Body of pancreas (tissue), 4 donors: ENCODE data around the gene RAD54L.

ENCODE experiments used
- CTCF ChIP-seq, 7 experiments: fragments of 450-650 bp in 4 of 7; fragments of 200-600 bp in 3 of 7; sonication (generic) in 3 of 7; IDR thresholded peaks; one replicate each; pipeline ENCODE4 v1.5.1; 2016 to 2019; ENCODE audit warnings: antibody characterized with exemption in 7 of 7
- POLR2A ChIP-seq, 3 donors: fragments of 450-650 bp; IDR thresholded peaks; one replicate each; pipeline ENCODE4 v1.6.1; 2016; ENCODE audit warnings: antibody characterized with exemption in 3 of 3, mild to moderate bottlenecking in 2 of 3

- TF ChIP-seq CTCF (IDR thresholded peaks at IDR 0.05): peak in 3 of 7 experiments; percentile 17 to 26 (median 24)
- peak; percentile 54 to 86 (median 83) for TF ChIP-seq POLR2A (IDR thresholded peaks at IDR 0.05)
These were observed 49.4 kb upstream of the RAD54L start, which contains the start of gene POMGNT1 for GRCh38 chr1:46197964-46198811.
